GM19238 (cell line): Measurements from ENCODE around the gene LRRFIP2.
"Not testable (repeated sequence)": the region's sequence is repeated elsewhere in the genome, so short reads cannot be mapped to it uniquely, and the experiment has no call there.

Experiments used
- DNase-seq: peaks from one replicate; pipeline ENCODE4 v3.0.0; 2011; ENCODE audit warnings: low spot score; ENCODE audit not compliant: insufficient read length

The LRRFIP2 gene, protein sequence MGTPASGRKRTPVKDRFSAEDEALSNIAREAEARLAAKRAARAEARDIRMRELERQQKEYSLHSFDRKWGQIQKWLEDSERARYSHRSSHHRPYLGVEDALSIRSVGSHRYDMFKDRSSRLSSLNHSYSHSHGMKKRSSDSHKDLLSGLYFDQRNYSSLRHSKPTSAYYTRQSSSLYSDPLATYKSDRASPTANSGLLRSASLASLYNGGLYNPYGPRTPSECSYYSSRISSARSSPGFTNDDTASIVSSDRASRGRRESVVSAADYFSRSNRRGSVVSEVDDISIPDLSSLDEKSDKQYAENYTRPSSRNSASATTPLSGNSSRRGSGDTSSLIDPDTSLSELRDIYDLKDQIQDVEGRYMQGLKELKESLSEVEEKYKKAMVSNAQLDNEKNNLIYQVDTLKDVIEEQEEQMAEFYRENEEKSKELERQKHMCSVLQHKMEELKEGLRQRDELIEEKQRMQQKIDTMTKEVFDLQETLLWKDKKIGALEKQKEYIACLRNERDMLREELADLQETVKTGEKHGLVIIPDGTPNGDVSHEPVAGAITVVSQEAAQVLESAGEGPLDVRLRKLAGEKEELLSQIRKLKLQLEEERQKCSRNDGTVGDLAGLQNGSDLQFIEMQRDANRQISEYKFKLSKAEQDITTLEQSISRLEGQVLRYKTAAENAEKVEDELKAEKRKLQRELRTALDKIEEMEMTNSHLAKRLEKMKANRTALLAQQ

DNA sequence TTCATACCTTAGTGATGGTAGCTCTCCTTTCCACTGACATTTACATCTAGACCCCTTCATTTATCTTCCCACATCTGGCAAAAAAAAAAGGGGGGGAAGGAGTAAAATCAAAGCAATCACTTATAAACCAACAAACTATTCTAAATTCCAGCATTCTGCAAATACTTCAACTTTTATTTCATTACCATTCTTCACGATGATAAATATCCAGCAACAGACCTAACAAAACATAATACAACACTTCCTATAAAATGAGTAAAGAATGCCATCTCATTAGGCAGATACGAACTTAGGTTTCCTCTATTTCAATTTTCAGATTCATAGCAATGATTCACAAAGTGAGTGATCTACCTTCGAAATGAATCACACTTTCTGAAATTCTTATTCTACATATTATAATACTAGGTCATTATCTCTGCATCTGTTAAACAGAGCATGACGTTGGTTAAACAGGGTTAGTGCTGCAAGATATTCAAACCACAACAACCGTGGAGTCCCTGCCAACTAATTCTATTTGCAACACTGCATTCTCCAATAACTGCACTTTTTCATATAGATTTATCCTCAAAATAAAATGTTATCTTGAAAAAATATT, at the start of gene LRRFIP2:
Gene LRRFIP2, minus strand, starts transcription at position 51 of the 595 bp plus-strand sequence. CDS start 25,599 bp downstream, outside the sequence.
- no peak for DNase-seq

DNA sequence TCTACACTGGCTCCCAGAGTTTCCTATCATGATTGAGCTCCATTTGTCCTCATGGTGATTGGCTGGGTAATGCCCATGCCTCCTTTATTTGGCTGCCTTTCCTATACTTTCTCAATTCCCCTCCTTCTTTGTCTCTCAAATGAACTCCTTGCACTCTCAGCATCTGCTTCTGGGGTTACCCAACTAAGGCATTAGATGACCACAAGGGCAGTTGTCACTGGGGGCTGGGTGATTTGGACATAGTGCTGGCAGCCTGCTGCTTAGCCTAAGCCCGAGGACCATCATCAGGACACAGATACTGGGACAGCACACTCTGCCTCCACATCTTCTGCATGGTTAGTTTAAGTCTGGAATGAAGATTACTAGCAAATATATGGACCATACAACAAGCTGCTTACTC, 49.2 kb upstream of the LRRFIP2 start:
- DNase-seq: no peak

DNA sequence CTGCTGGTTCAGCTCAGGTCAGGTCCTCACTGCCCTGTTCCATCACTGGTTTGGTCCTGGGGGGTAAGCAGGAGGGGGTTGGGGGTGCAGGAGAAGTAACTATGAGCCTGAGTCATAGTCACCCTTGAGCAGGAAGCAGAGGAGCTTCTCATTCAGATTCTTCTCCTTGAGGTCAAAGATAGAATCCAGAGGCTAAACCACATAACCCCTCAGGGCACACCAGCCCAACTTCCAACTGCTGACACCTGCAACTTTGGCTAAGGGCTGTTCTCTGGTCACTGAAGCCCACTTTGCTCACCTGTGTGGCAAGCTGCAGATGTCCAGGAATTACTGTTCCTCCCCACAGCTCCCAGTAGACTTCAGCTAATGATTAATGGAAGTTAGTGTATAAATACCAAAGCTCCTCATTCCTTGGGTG, 48.8 kb upstream of the LRRFIP2 start:
- no peak for DNase-seq

DNA sequence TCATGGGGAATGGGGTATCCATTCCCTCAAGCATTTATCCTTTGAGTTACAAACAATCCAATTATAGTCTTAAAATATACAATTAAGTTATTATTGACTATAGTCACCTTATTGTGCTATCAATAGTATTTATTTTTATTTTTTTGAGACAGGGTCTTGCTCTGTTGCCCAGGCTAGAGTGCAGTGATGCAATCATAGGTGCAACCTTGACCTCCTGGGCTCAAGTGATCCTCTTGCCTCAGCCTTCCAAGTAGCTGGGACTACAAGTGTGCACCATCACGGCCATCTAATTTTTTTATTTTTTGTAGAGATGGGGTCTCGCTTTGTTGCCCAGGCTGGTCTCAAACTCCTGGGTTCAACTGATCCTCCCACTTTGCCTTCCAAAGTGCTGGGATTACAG, 48.2 kb upstream of the LRRFIP2 start:
- not testable (repeated sequence) for DNase-seq

DNA sequence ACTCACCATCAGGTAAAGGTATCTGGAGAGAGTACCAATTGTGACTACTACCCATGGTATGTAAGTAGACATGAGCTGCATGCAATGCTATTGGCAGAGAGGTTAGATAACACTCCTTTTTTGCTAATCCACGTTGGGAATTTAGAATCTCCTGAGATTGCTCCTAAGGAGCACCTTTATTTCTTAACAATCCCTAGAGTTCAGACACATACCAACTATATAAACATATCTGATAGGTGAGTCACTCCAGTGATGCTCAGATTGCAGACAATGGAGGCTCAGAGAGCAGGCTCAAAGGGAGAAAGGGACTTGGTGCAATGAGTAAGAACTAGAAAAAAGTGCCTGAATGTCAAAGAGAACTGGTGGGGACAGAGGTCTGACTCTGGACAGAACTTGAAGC, 47.0 kb upstream of the LRRFIP2 start:
- DNase-seq: no peak

DNA sequence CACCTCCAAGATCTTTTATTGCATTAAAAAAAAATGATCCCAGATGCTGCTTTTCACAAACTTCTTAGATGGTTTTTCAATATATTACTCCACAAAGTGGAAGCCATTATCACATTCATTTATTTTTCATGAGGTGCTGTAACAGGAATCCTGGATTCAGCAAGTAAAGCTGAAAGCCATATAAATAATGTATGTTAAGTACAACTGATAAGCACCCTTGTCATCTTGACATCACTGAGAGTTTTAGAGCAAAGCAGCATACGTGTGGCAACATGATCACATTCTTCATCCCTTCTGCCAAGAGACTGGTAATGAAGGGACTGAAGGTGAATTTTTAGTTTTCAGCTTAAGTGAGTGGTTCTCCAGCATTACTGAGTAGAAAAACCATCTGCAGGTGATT, 44.9 kb upstream of the LRRFIP2 start:
- no peak for DNase-seq

DNA sequence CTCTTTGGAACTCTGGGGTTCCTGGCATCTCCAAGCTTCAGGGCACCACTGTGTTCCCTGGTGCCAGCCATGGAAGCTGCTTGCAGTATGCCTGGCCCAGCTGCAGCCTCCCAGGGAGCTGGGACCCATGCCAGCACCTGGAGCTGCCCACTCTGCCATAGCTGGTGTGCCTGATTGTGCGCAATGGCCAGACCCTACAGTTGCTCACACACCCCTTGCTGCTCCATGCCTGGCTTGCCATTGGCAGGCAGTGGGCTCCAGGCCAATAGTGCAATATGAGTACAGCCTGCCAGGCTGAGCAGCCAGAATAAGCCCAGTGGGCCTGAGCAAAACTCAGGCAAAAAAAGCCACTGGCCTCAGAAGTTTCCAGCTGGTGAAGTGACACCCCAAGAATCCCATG, 43.8 kb upstream of the LRRFIP2 start:
- no peak for DNase-seq

DNA sequence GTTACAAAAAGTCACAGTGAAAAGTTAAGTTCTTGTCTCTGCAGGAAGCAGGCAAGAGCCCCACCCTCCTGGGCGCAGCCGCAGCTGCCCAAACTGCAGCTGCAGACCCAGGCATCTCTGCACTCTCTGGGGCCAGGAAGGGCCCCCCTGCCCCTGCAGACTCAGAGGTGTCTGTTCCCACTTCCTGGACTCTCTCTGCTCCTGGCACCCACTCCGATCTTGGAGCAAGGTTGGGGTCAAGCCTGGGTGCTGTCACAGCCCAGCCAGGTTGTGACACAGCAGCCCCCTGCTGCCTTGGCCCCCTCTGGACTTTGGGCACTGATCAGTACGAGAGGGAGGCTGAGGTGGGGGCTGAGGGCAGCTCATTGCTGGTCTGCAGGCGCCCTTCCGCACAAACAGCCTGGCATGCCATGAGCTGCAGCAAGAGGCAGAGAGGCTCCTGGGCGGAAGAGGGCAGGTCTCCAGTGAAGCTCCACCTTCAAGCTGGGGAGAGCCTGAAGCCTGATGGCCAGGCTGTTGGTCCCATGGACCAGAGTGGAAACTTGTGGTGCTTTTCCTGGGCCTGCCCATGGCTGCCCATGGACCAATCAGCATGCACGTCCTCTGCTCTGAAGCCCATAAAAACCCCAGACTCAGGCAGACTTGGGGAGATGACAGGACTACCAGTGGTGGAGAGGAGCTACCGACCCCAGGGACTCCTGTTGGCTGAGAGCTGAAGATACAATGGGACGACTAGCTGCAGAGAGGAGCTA, 42.9 kb upstream of the LRRFIP2 start:
- DNase-seq: no peak

DNA sequence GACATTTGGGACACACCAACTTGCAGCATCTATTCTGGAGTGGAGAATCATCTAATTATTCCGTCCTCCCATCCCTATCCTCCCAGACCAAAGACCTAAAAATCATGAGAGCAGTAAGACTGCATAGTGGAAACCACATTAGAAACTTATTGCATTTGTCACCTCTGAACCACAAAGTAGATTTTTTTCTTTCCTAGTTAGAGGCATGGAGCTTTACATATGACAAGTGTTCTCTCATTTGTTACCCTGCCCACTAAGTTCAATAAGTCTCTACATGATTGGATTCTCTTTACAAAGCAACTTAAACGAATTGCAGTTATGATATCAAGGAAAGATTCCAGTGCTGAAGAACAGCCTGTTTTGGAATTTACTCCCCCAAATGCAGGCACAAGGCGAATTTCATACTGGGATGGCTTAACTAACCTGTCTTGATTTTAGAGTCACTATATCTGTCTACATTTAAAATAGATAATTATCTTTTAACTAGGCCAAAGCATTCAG, 42.3 kb upstream of the LRRFIP2 start:
- DNase-seq: no peak

DNA sequence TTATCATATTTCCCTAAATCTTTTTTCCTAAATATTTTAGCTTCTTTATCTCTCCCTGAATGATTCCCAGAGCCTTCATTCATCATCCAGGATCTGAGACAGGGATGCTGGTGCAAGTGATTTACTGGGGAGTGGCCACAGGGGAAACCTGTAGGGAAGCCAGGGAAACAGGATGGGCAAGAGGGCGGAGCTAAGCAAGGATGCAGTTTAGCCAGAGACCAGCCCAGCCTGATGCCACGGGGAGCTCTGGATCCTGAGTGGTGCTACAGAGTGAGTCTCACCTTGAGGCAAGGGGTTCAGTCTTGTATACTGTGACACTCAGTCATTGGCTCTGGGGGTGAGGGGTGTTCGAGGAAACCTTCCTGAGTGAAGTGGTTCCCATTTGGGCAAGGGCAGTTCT, 39.7 kb upstream of the LRRFIP2 start:
- DNase-seq: no peak

DNA sequence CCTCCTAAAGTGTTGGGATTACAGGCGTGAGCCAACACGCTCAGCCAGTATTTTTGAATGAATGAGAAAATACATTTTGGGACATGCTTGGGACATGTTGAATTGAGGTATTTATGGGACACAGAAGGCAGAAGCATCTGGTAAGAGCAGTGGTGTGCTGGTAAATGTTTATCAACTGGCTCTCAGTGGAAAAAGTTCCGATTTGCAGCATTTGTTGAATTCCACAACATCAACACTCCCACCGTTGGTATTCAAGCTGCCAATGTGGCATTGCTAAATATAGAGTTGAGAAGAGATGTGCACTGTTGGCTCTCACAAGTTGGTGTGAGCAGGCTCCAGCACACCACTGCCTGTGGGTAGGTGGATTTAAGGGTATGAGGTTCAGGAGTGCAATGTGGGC, 35.8 kb upstream of the LRRFIP2 start:
- DNase-seq: no peak

DNA sequence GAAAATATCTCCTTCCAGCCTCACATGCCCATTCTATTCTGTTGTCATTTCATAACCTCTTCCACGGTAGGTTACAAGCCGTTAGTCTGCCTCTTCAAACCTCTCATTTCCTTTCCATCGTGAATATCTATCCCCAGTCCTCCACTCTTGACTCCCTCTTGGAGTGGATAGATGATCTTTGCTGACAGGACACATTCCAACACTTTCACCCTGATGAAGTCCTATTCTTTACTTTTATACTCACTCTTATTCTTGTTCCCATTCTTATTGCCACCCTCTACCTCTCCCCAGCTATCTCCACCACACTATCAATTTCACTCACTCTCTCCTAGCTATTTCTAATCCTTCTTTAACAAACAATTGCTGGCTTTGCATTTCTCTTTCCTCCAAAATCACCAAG, 34.2 kb upstream of the LRRFIP2 start:
- not testable (repeated sequence) for DNase-seq

DNA sequence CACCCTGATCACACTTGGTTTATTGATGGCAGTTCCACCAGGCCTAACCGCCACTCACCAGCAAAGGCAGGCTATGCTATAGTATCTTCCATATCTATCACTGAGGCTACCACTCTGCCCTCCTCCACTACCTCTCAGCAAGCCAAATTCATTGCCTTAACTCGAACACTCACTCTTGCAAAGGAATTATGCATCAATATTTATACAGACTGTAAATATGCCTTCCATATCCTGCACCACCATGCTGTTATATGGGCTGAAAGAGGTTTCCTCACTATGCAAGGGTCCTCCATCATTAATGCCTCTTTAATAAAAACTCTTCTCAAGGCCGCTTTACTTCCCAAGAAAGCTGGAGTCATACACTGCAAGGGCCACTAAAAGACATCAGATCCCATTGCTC, 33.6 kb upstream of the LRRFIP2 start:
- not testable (repeated sequence) for DNase-seq

DNA sequence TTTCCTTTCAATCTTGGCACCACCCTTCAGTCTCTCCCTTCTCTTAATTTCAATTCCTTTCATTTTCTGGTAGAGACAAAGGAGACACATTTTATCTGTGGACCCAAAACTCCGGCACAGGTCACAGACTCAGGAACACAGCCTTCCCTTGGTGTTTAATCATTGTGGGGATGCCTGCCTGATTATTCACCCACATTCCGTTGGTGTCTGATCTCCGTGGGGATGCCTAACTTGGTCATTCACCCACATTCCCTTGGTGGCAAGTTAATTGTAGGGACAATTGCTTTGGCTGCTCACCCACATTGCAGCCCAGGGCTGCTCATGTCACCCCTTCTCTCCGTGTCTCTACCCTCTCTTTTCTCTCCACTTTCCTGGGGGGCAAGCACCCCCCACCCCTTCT, 31.7 kb upstream of the LRRFIP2 start:
- not testable (repeated sequence) for DNase-seq

DNA sequence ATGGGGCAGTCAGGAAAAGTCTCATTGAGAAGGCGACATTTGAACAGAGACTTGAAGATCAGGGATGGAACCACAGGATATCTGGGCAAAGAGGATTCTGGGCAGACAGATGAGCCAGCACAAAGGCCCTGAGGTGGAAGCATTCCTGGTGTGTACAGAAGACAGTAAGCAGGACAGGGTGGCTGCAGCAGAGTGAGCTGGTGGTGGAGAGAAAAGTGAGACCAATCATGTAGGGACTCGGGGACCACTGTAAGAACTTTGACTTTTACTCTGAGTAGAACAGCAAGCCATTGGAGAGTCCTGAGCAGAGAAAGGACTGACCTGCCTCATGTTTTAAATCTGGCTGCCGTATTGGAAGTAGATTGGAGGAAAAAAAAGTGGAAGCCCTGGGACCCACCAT, 29.9 kb upstream of the LRRFIP2 start:
- no peak for DNase-seq

DNA sequence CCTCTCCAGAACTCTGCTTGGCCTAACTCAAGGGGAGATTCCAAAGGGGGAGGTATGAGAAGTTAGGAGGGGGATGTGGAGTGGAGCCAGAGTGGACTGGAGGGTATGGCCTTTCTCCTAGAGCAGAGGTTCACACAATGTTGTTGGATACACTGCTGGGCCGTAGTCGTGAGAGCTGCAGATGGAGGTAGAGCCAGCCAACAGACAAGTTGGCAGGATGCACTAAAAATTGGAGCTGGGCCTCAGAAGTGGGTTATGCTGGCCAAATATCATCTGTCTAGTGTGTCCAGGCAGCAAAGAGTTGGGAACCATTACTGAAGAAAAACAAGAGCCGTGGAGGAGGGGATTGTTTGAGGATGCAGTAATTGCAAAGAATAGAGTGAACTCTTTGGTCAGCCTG, 27.7 kb upstream of the LRRFIP2 start:
- no peak for DNase-seq

DNA sequence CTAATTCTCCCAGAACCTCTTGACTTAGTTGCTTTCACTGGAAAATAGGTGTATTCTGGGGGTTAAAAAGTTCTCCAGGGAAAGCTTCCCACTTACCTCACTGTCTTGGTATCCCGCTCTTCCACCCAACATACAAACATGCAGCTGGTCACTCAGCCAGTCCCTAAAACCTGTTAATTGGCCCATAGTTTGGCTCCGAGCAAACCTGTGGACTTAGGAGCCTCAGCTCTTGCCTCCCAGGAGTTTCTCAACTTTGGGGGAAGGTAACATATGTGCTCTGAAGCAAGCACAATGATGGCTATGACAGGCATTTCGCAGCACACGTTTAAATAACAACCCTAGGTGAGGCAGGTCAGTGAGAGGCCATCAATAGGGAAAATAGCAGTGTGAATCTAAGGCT, 25.8 kb upstream of the LRRFIP2 start:
- no peak for DNase-seq

DNA sequence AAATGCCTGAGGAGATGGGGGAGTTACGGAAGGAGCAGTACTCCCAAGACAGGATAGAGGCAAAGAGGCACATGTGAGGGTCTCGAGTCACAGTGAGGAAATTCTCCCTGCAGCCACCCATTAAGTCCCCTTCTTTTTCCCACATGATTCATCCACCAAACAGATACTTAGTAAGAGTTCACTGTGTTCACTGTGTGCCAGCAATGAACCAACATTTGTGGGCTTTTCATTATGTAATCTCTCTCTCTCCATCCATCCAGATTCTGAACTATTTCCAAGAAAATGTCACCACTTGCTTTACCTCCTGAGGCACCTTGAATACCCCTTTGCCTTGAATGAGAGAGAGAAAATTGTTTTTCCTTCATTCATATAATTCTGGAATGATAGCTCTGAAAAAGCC, 24.6 kb upstream of the LRRFIP2 start:
- DNase-seq: no peak

DNA sequence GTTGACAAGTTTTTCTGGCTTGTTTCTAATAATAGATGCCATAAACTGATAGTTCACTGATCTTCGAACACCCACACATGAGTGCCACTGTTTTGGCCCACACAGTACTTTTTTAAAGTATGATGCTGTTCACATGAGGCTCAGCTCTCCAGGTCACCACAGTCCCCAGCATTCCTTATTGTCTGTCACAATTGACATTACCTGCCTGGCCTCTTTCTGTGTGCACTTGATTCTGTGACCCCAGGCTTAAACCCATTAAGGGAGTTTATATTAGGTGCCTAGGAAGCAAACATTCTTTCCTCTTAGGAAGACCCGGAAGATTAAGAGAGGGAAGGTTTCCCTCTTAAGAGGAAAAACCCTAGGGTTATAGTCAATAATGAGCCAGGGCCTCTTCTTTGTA, 24.2 kb upstream of the LRRFIP2 start:
- DNase-seq: no peak

DNA sequence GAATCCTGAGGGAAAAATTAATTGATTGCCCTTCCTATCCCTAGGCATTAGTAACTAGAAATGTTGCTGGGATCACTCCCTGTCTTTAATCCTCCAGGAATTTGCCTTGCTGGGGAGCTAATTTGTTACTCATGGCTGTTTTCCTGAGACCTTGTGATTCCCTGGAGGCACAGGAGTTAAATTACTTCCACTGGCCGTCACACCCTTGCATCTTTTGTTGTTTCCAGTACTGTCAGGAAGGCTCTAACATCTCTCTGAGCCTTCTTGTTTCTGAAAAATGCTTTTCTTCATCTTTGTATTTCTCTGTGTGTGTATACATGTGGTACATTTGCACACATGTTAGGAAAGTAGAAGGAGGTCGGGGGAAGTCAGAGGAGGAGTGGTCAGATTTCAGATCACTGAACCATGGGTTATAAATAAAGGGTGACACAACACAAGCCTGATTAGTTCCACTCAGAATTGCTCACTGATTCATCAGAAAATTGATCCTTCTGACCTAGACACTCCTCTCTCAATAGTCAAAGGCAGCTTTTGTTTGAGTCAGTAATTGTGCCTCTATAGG, 23.5 kb upstream of the LRRFIP2 start:
- no peak for DNase-seq

DNA sequence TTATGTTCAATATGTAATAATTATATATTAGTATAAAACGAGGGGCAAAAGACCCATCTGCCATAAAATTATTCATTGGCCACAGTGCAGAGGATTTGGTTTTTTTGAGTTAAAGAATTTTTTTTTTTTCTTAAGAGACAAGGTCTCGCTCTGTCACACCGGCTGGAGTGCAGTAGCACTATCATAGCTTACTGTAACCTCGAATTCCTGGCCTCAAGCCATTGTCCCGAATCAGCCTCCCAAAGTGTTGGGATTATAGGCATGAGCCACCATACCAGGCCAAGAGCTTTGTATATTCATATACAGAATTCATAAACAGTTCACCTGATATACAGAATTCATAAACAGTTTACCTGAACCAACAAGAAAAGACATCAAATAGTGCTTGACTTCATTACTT, 20.2 kb upstream of the LRRFIP2 start:
- DNase-seq: no peak
